IMR-90 (cell line): Measurements from ENCODE around the gene DHFR.

Experiments
- CTCF ChIP-seq: conservative IDR thresholded peaks from 2 replicates; pipeline ENCODE4 v1.5.1; 2012; ENCODE audit warnings: mild to moderate bottlenecking, low read depth, low read length, improper control_type of control experiment
- MAFK ChIP-seq: IDR thresholded peaks from 2 replicates; pipeline ENCODE4 v1.6.1; 2012; ENCODE audit warnings: low read depth, low read length, improper control_type of control experiment

- TF ChIP-seq MAFK (no peak), CTCF (no peak)
These were observed 29.6 kb downstream of the DHFR start for GRCh38 chr5:80625230-80625629.
